SK-N-SH treated with all-trans-retinoic acid at 6 μM for 48 hours (cell line): Measurements from ENCODE around the gene ACADVL.

ENCODE experiments used
- ARNTL ChIP-seq: fragments of 450-650 bp; formaldehyde crosslinking; IDR thresholded peaks from 2 replicates; pipeline ENCODE4 v1.5.0; 2020; ENCODE audit warnings: low read depth, mild to moderate bottlenecking, moderate library complexity, borderline replicate concordance
- BACH2 ChIP-seq: fragments of 250-450 bp; sonication (Bioruptor Pico); IDR thresholded peaks from 2 replicates; pipeline ENCODE4 v1.9.0; 2021; ENCODE audit warnings: mild to moderate bottlenecking, borderline replicate concordance
- PPARA ChIP-seq: fragments of 250-450 bp; sonication (Bioruptor Pico); IDR thresholded peaks from 2 replicates; pipeline ENCODE4 v1.5.0; 2020; ENCODE audit warnings: mild to moderate bottlenecking, borderline replicate concordance
- RARB ChIP-seq: fragments of 250-450 bp; sonication (Bioruptor Pico); IDR thresholded peaks from 2 replicates; pipeline ENCODE4 v1.8.0; 2021; ENCODE audit warnings: mild to moderate bottlenecking, moderate library complexity
- SNAI2 ChIP-seq: fragments of 250-450 bp; sonication (Bioruptor Pico); IDR thresholded peaks from 2 replicates; pipeline ENCODE4 v1.5.0; 2020; ENCODE audit warnings: mild to moderate bottlenecking, moderate library complexity
- ZFP30 ChIP-seq: fragments of 450-650 bp; formaldehyde crosslinking; IDR thresholded peaks from 2 replicates; pipeline ENCODE4 v1.5.0; 2022; ENCODE audit warnings: mild to moderate bottlenecking, moderate library complexity
- ZNF565 ChIP-seq: fragments of 450-650 bp; formaldehyde crosslinking; conservative IDR thresholded peaks from 2 replicates; pipeline ENCODE4 v1.5.0; 2020; ENCODE audit warnings: low read depth, mild to moderate bottlenecking, moderate library complexity
- ZNF70 ChIP-seq: fragments of 450-650 bp; formaldehyde crosslinking; IDR thresholded peaks from 2 replicates; pipeline ENCODE4 v1.5.0; 2020; ENCODE audit warnings: mild to moderate bottlenecking, moderate library complexity
- TF ChIP-seq, protein P1 (sequence below): fragments of 250-450 bp; sonication (Bioruptor Pico); IDR thresholded peaks from 2 replicates; pipeline ENCODE4 v1.8.0; 2020; ENCODE audit warnings: mild to moderate bottlenecking, moderate library complexity, borderline replicate concordance
- TF ChIP-seq, protein P2 (sequence below): fragments of 250-450 bp; sonication (Bioruptor Pico); IDR thresholded peaks from 2 replicates; pipeline ENCODE4 v1.5.1; 2020; ENCODE audit warnings: low read depth, mild to moderate bottlenecking, moderate library complexity
- TF ChIP-seq, protein P3 (sequence below): fragments of 250-450 bp; sonication (Bioruptor Pico); IDR thresholded peaks from 2 replicates; pipeline ENCODE4 v1.5.0; 2020; ENCODE audit warnings: mild to moderate bottlenecking, moderate library complexity
- TF ChIP-seq, protein P4 (sequence below): fragments of 250-450 bp; sonication (Bioruptor Pico); IDR thresholded peaks from 2 replicates; pipeline ENCODE4 v1.8.0; 2021; ENCODE audit warnings: low read depth, mild to moderate bottlenecking, moderate library complexity, borderline replicate concordance

DNA sequence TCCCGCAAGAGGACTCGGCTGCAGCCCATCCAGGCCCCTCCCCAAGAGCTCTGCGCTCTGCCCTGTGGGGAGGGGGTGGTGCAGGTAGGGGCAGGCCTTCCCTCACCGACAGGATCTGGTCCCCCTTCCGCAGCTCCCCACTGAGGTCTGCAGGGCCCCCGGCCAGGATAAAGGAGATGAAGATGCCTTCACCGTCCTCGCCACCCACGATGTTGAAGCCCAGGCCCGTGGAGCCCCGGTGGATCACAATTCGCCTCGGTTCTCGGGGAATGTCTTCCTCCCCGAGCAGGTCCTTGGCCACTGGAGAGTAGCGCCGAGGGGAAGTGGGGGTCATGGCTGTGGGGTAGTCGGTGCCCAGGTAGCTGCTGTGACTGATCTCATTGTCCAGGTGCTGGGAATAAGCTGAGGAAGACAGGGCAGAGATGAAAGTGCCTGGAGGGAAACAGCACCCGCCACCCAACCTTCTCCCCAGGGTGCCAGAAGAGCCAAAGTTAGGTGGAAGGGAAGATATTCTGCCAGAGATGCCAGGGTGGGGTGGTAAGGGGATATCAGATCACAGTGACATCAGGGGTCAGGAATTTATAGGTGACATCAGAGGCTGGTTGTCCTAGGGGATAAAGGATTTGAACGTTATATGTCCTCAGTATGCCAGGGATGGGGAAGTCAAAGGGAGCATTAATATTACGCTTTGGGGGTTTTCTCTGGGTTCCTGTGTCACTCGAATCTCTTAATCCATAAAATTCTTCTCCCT is 22.9 kb upstream of the ACADVL start:
- TF ChIP-seq RARB (CRISPR knock-in tag) (no peak), BACH2 (CRISPR knock-in tag) (no peak), ZFP30 (CRISPR knock-in tag) (no peak), ZNF70 (CRISPR knock-in tag) (no peak), SNAI2 (CRISPR knock-in tag) (no peak), ARNTL (CRISPR knock-in tag) (no peak), ZNF565 (CRISPR knock-in tag) (no peak), PPARA (CRISPR knock-in tag) (no peak)
- TF ChIP-seq, protein P1, sequence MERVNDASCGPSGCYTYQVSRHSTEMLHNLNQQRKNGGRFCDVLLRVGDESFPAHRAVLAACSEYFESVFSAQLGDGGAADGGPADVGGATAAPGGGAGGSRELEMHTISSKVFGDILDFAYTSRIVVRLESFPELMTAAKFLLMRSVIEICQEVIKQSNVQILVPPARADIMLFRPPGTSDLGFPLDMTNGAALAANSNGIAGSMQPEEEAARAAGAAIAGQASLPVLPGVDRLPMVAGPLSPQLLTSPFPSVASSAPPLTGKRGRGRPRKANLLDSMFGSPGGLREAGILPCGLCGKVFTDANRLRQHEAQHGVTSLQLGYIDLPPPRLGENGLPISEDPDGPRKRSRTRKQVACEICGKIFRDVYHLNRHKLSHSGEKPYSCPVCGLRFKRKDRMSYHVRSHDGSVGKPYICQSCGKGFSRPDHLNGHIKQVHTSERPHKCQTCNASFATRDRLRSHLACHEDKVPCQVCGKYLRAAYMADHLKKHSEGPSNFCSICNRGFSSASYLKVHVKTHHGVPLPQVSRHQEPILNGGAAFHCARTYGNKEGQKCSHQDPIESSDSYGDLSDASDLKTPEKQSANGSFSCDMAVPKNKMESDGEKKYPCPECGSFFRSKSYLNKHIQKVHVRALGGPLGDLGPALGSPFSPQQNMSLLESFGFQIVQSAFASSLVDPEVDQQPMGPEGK (CRISPR knock-in tag) = no peak
- TF ChIP-seq, protein P2, sequence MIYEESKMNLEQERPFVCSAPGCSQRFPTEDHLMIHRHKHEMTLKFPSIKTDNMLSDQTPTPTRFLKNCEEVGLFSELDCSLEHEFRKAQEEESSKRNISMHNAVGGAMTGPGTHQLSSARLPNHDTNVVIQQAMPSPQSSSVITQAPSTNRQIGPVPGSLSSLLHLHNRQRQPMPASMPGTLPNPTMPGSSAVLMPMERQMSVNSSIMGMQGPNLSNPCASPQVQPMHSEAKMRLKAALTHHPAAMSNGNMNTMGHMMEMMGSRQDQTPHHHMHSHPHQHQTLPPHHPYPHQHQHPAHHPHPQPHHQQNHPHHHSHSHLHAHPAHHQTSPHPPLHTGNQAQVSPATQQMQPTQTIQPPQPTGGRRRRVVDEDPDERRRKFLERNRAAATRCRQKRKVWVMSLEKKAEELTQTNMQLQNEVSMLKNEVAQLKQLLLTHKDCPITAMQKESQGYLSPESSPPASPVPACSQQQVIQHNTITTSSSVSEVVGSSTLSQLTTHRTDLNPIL (CRISPR knock-in tag) = no peak
- TF ChIP-seq, protein P3, sequence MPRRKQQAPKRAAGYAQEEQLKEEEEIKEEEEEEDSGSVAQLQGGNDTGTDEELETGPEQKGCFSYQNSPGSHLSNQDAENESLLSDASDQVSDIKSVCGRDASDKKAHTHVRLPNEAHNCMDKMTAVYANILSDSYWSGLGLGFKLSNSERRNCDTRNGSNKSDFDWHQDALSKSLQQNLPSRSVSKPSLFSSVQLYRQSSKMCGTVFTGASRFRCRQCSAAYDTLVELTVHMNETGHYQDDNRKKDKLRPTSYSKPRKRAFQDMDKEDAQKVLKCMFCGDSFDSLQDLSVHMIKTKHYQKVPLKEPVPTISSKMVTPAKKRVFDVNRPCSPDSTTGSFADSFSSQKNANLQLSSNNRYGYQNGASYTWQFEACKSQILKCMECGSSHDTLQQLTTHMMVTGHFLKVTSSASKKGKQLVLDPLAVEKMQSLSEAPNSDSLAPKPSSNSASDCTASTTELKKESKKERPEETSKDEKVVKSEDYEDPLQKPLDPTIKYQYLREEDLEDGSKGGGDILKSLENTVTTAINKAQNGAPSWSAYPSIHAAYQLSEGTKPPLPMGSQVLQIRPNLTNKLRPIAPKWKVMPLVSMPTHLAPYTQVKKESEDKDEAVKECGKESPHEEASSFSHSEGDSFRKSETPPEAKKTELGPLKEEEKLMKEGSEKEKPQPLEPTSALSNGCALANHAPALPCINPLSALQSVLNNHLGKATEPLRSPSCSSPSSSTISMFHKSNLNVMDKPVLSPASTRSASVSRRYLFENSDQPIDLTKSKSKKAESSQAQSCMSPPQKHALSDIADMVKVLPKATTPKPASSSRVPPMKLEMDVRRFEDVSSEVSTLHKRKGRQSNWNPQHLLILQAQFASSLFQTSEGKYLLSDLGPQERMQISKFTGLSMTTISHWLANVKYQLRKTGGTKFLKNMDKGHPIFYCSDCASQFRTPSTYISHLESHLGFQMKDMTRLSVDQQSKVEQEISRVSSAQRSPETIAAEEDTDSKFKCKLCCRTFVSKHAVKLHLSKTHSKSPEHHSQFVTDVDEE (CRISPR knock-in tag) = no peak
- TF ChIP-seq, protein P4, sequence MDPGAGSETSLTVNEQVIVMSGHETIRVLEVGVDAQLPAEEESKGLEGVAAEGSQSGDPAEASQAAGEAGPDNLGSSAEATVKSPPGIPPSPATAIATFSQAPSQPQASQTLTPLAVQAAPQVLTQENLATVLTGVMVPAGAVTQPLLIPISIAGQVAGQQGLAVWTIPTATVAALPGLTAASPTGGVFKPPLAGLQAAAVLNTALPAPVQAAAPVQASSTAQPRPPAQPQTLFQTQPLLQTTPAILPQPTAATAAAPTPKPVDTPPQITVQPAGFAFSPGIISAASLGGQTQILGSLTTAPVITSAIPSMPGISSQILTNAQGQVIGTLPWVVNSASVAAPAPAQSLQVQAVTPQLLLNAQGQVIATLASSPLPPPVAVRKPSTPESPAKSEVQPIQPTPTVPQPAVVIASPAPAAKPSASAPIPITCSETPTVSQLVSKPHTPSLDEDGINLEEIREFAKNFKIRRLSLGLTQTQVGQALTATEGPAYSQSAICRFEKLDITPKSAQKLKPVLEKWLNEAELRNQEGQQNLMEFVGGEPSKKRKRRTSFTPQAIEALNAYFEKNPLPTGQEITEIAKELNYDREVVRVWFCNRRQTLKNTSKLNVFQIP (CRISPR knock-in tag) = no peak
